Mesodermal cell (in vitro differentiated cells): ENCODE measurements around the gene PIK3C2G.

Experiments used
- H3K27ac ChIP-seq: 2 replicates; pipeline ENCODE4 v1.7.0; 2013; ENCODE audit warnings: mild to moderate bottlenecking, low read depth, low read length, moderate library complexity; ENCODE audit not compliant: severe bottlenecking
- H3K36me3 ChIP-seq: 2 replicates; pipeline ENCODE4 v1.7.1; 2013; ENCODE audit warnings: mild to moderate bottlenecking, low read length, moderate library complexity; ENCODE audit not compliant: control insufficient read depth, insufficient read depth
- H3K4me1 ChIP-seq: one replicate; pipeline ENCODE4 v1.7.1; 2013; ENCODE audit warnings: mild to moderate bottlenecking, low read length; ENCODE audit not compliant: insufficient read depth, control insufficient read depth, poor library complexity, severe bottlenecking
- H3K4me3 ChIP-seq: 2 replicates; pipeline ENCODE4 v1.7.0; 2013; ENCODE audit warnings: low read length, control low read depth, mild to moderate bottlenecking; ENCODE audit not compliant: insufficient read depth, poor library complexity, severe bottlenecking; ENCODE audit errors: extremely low read depth
- H3K9me3 ChIP-seq: 2 replicates; pipeline ENCODE4 v1.7.1; 2013; ENCODE audit warnings: mild to moderate bottlenecking, low read length, moderate library complexity; ENCODE audit not compliant: control insufficient read depth
- WGBS, 2 experiments: methylation state at CpG; one replicate each; pipeline ENCODE4 v1.1.5; 2013; ENCODE audit warnings: missing lambda C conversion rate in 2 of 2; ENCODE audit not compliant: insufficient coverage in 2 of 2; 5-methylcytosine and 5-hydroxymethylcytosine counted together

PIK3C2G gene

DNA sequence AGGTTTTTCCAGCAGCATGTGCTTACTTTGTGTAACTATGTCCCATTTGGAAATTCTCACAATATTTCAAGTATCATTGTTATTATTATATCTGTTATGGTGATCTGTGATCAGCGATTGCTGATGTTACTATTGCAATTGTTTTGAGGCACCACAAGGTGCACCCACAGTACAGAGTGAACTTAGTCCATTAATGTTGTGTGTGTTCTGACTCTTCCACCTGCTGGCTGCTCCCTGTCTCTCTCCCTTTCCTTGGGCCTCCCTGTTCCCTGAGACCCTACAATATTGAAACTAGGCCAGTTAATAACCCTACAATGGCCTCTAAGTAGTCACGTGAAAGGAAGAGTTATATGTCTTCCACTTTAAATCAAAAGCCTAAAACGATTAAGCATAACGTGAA lies 153.9 kb downstream of the PIK3C2G start:
- no peaks in the 10 kb centered on the region for H3K36me3 ChIP-seq
- H3K4me1 ChIP-seq: no peaks in the 10 kb centered on the region
- 83 to 97% methylated on average over 2 to 3 of the region's 4 CpGs for WGBS, 2 experiments
- no peaks in the 10 kb centered on the region for H3K9me3 ChIP-seq
- no peak overlapping the region for H3K27ac ChIP-seq
- no peak overlapping the region for H3K4me3 ChIP-seq

DNA sequence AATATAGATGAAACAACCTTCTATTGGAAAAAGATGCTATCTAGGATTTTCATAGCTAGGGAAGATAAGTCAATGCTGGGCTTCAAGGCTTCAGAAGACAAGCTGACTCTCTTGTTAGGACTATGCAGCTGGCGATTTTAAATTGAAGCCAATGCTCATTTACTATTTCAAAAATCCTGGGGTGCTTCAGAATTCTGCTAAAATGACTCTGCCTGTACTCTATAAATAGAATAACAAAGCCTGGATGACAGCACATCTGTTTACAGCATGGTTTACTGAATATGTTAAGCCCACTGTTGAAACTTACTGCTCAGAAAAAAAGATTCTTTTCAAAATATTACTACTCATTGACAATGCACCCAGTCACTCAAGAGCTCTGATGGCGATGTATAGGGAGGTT lies 155.1 kb downstream of the PIK3C2G start:
- no peaks in the 10 kb centered on the region for H3K4me1 ChIP-seq
- no peaks in the 10 kb centered on the region for H3K9me3 ChIP-seq
- WGBS, 2 experiments: 67 to 100% methylated on average over 1 of the region's 2 CpGs
- H3K27ac ChIP-seq: no peak overlapping the region
- H3K36me3 ChIP-seq: no peaks in the 10 kb centered on the region
- no peak overlapping the region for H3K4me3 ChIP-seq

DNA sequence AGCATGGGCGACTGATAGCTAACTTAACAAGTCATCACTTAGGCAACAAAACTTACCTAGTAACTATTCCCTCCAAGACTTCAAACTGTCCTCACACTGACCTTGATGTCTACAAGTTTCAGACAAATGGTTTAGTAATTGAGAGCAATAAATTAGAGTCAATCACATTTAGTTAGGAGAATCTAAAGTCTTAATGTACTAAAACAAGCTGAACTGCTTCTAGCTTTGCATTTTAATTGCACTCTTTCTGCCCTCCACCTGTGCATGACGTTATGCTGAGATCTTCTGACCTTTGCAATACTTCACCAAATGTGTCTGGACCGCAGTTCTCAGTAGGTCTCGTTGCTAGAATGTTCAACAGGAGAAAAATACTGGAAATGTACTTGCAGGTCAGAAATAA lies 158.0 kb downstream of the PIK3C2G start:
- WGBS, 2 experiments: 84 to 94% methylated on average over 3 of the region's 4 CpGs
- no peak overlapping the region for H3K4me3 ChIP-seq
- H3K4me1 ChIP-seq: no peaks in the 10 kb centered on the region
- H3K27ac ChIP-seq: no peak overlapping the region
- no peaks in the 10 kb centered on the region for H3K9me3 ChIP-seq
- H3K36me3 ChIP-seq: no peaks in the 10 kb centered on the region

GRCh38 chr12:18421867-18422266 lies 160.5 kb downstream of the PIK3C2G start:
- no peaks in the 10 kb centered on the region for H3K4me1 ChIP-seq
- no peaks in the 10 kb centered on the region for H3K9me3 ChIP-seq
- 82% methylated on average over 3 of the region's 3 CpGs; no CpG with 5 or more reads in 1 of the 2 experiments for WGBS, 2 experiments
- no peak overlapping the region for H3K4me3 ChIP-seq
- no peak overlapping the region for H3K27ac ChIP-seq
- H3K36me3 ChIP-seq: no peaks in the 10 kb centered on the region

- no peak overlapping the region for H3K27ac ChIP-seq
- no peaks in the 10 kb centered on the region for H3K36me3 ChIP-seq
- H3K4me1 ChIP-seq: no peaks in the 10 kb centered on the region
- no peak overlapping the region for H3K4me3 ChIP-seq
- H3K9me3 ChIP-seq: no peaks in the 10 kb centered on the region
Observed at GRCh38 chr12:18422871-18423270, 161.6 kb downstream of the PIK3C2G start.

DNA sequence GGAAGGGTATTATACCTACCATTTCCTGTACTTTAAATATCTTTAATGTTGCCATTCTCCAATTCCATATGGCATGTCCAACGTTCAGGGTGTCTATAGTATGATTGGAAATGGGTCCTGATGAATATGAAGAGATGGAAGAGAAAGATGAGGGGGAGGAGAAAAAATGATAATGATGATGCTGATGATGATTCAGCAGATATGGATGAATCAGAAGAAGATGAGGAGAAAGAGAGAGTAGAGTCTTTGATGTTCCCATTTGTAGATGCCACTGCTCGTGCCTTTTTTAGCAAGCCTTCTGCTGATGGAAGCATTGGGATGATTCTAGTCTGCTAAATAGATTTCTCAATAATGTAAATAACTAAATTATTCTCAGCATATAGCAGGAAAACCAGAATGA lies 163.5 kb downstream of the PIK3C2G start:
- no peaks in the 10 kb centered on the region for H3K36me3 ChIP-seq
- H3K4me1 ChIP-seq: no peaks in the 10 kb centered on the region
- no peak overlapping the region for H3K27ac ChIP-seq
- H3K9me3 ChIP-seq: no peaks in the 10 kb centered on the region
- WGBS, 2 experiments: 75% methylated on average over 1 of the region's 2 CpGs; no CpG with 5 or more reads in 1 of the 2 experiments
- H3K4me3 ChIP-seq: no peak overlapping the region

- H3K36me3 ChIP-seq: no peaks in the 10 kb centered on the region
- H3K9me3 ChIP-seq: no peaks in the 10 kb centered on the region
- no peak overlapping the region for H3K4me3 ChIP-seq
- H3K4me1 ChIP-seq: no peaks in the 10 kb centered on the region
- no CpG with 5 or more reads among the region's 3 CpGs for WGBS, 2 experiments
- no peak overlapping the region for H3K27ac ChIP-seq
Observed at GRCh38 chr12:18427520-18427919, 166.2 kb downstream of the PIK3C2G start.

DNA sequence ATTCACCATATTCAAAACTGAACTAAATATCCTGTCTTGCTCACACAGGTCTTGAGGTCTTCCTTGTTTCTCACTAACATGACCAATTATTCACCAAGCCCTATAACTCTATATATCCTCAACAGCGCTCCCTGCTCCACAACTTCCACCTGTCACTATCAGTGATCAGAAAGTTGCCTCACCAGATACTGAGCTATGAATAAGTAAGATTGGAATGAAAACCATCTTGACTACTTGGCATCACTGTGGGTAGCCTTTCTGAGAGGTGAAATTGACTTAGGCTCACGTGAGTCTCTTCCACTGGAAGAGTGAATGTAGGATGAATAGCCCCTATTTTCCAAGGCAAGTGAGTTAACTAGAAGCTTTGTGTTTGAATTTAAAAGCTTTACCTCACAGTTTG lies 167.1 kb downstream of the PIK3C2G start:
- H3K4me1 ChIP-seq: no peaks in the 10 kb centered on the region
- 91% methylated on average over 1 of the region's 2 CpGs; no CpG with 5 or more reads in 1 of the 2 experiments for WGBS, 2 experiments
- H3K27ac ChIP-seq: no peak overlapping the region
- H3K36me3 ChIP-seq: no peaks in the 10 kb centered on the region
- H3K4me3 ChIP-seq: no peak overlapping the region
- no peaks in the 10 kb centered on the region for H3K9me3 ChIP-seq

DNA sequence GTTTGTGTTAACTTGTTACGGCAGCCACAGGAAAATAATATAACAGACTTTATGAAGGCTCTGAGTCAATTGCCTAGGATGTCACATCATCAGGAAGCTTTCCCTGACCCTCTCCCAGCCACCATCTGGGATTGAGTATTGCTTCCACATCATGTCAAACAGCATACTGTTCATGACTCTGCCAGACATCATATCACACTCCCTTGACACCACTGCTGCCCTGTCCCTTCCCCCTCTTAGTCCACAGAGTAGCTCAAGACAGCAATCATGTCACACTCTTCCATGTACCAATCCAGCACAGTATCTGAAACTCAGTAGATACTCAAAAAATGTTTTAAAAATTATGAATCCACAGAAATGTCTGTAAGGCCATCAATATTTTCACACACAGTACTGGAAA lies 168.0 kb downstream of the PIK3C2G start:
- Histone ChIP-seq H3K4me3 (no peak overlapping the region), H3K9me3 (no peaks in the 10 kb centered on the region), H3K27ac (no peak overlapping the region), H3K4me1 (no peaks in the 10 kb centered on the region), H3K36me3 (no peaks in the 10 kb centered on the region)
- WGBS, 2 experiments: 86% methylated on average over 1 of the region's 1 CpG; no CpG with 5 or more reads in 1 of the 2 experiments

DNA sequence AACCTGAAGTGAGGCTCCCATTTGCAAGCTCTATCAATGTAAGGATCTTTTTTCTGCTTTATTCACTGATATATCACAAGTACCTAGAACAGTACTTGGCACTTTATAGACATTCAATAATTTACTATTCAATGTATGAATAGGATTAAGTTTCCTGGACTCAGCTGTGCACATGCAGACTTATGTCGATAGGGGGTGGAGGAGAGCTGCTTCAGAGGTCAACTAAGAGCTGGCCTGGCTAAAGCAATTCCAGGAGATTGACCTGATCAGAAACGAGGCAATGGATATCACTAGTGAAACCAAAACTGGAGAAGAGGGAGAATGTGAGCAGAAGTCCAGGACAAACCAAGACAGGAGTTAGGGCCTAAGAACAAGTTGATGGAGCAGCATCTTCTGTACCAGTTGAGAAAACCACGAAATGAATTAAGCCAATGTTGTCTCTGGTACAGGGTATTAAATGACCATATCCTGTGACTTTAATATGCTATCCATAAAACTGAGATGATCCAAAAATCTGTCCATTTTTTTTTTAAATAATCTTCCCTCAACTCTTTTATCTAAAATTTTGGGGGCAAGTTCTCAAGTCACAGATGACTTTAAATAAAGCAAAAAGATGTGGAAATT lies 169.2 kb downstream of the PIK3C2G start:
- H3K9me3 ChIP-seq: no peaks in the 10 kb centered on the region

GRCh38 chr12:18431771-18432170 lies 170.5 kb downstream of the PIK3C2G start:
- H3K4me3 ChIP-seq: no peak overlapping the region
- no peaks in the 10 kb centered on the region for H3K4me1 ChIP-seq
- H3K9me3 ChIP-seq: no peaks in the 10 kb centered on the region
- H3K36me3 ChIP-seq: no peaks in the 10 kb centered on the region
- H3K27ac ChIP-seq: no peak overlapping the region

More for the DNA sequence above, 169.2 kb downstream of the PIK3C2G start:
- no peak overlapping the region for H3K4me3 ChIP-seq
- no peak overlapping the region for H3K27ac ChIP-seq
- H3K4me1 ChIP-seq: no peaks in the 10 kb centered on the region
- WGBS, 2 experiments: 13 to 74% methylated on average over 2 of the region's 3 CpGs
- no peaks in the 10 kb centered on the region for H3K36me3 ChIP-seq
